GM19468 (cell line): ENCODE results near the gene TCF7L2.

Experiments used
- ATAC-seq: cut with Tn5 transposase; IDR thresholded peaks from one replicate; pipeline ENCODE4 v1.9.1; 2021; ENCODE audit warnings: mild to moderate bottlenecking, moderate library complexity, moderate number of reproducible peaks; ENCODE audit not compliant: unreplicated experiment; ENCODE audit errors: extremely low read depth

Gene TCF7L2

GRCh38 chr10:113019692-113020474 lies 69.8 kb downstream of the TCF7L2 start:
- ATAC-seq = no peak

GRCh38 chr10:113020475-113020753 lies 70.4 kb downstream of the TCF7L2 start:
- ATAC-seq = no peak

- no peak for ATAC-seq
These were observed 70.8 kb downstream of the TCF7L2 start for GRCh38 chr10:113020838-113021237.

GRCh38 chr10:113021268-113022040 lies 71.4 kb downstream of the TCF7L2 start:
- no peak for ATAC-seq

GRCh38 chr10:113022265-113022664 lies 72.2 kb downstream of the TCF7L2 start:
- ATAC-seq = no peak

GRCh38 chr10:113023017-113023416 lies 73.0 kb downstream of the TCF7L2 start:
- ATAC-seq = no peak

GRCh38 chr10:113024930-113025329 lies 74.9 kb downstream of the TCF7L2 start:
- no peak for ATAC-seq

GRCh38 chr10:113025487-113025886 lies 75.4 kb downstream of the TCF7L2 start:
- no peak for ATAC-seq

- ATAC-seq = no peak
These were observed 76.6 kb downstream of the TCF7L2 start for GRCh38 chr10:113026679-113027078.

- ATAC-seq = no peak
These were observed 77.2 kb downstream of the TCF7L2 start for GRCh38 chr10:113027230-113027573.

- no peak for ATAC-seq
These were observed 77.8 kb downstream of the TCF7L2 start for GRCh38 chr10:113027574-113028455.

- ATAC-seq = no peak
These were observed 78.7 kb downstream of the TCF7L2 start for GRCh38 chr10:113028456-113029440.

- ATAC-seq = no peak
These were observed 80.4 kb downstream of the TCF7L2 start for GRCh38 chr10:113030453-113030852.

- no peak for ATAC-seq
These were observed 81.1 kb downstream of the TCF7L2 start for GRCh38 chr10:113031147-113031546.

- no peak for ATAC-seq
These were observed 83.9 kb downstream of the TCF7L2 start for GRCh38 chr10:113033991-113034390.

GRCh38 chr10:113035732-113036312 lies 85.8 kb downstream of the TCF7L2 start:
- ATAC-seq = no peak

GRCh38 chr10:113036619-113037018 lies 86.6 kb downstream of the TCF7L2 start:
- no peak for ATAC-seq

- ATAC-seq = no peak
These were observed 87.2 kb downstream of the TCF7L2 start for GRCh38 chr10:113037218-113037617.

- no peak for ATAC-seq
These were observed 88.1 kb downstream of the TCF7L2 start for GRCh38 chr10:113038183-113038582.
